CD4-positive, alpha-beta memory T cell (primary cell): ENCODE data around the gene ADAM19. TPM values are rescaled to one million over a fixed set of nuclear protein-coding genes. Genes with fewer than 3 reads are reported as not detected.
A peak's percentile ranks its signal among the peaks of the same experiment; 100 is the strongest.

Experiments used
- CTCF ChIA-PET: fragments of 350-600 bp; sonication (Branson Sonifier 250); formaldehyde crosslinking; loops from one replicate; lab custom pipeline; 2021; ENCODE audit warnings: inconsistent platforms; ENCODE audit not compliant: partially characterized antibody; lab: Charles Lee
- POLR2A ChIA-PET: fragments of 350-600 bp; sonication (Branson Sonifier 250); formaldehyde crosslinking; loops from one replicate; lab custom pipeline; 2021; ENCODE audit not compliant: partially characterized antibody; lab: Charles Lee
- DNase-seq, 5 donors: peaks; one replicate each; pipeline versions ENCODE4 v3.0.0 to v3.0.0-alpha.2; 2020 to 2022; ENCODE audit warnings: mixed read lengths in 1 of 5
- H3K27ac ChIP-seq: one replicate; pipeline ENCODE4 v1.7.0; 2013; ENCODE audit warnings: low read depth, low read length
- H3K27me3 ChIP-seq: 2 replicates; pipeline ENCODE4 v1.7.0; 2013; ENCODE audit warnings: mild to moderate bottlenecking, low read length, moderate library complexity; ENCODE audit not compliant: insufficient read depth
- H3K36me3 ChIP-seq: 2 replicates; pipeline ENCODE4 v1.7.0; 2013; ENCODE audit warnings: mild to moderate bottlenecking, low read length, moderate library complexity; ENCODE audit not compliant: insufficient read depth
- H3K4me1 ChIP-seq: 2 replicates; pipeline ENCODE4 v1.7.0; 2013; ENCODE audit warnings: mild to moderate bottlenecking, low read length, moderate library complexity; ENCODE audit not compliant: insufficient read depth
- H3K4me3 ChIP-seq, 2 donors: one replicate each; pipeline ENCODE4 v1.7.0; 2013; ENCODE audit warnings: low read length in 2 of 2, mild to moderate bottlenecking in 1 of 2
- H3K9me3 ChIP-seq, 2 donors: one replicate each; pipeline ENCODE4 v1.7.0; 2013; ENCODE audit warnings: low read length in 2 of 2, control low read depth in 1 of 2; ENCODE audit not compliant: control insufficient read depth in 1 of 2
- H3K27ac Mint-ChIP-seq, 7 donors: one replicate each; pipeline ENCODE4 v1.8.0; 2020 to 2021; ENCODE audit warnings: mixed read lengths in 7 of 7, mild to moderate bottlenecking in 6 of 7, inconsistent platforms in 3 of 7, moderate library complexity in 3 of 7
- H3K27me3 Mint-ChIP-seq, 2 donors: one replicate each; pipeline ENCODE4 v1.8.0; 2020 to 2021; ENCODE audit warnings: mixed read lengths in 2 of 2
- H3K36me3 Mint-ChIP-seq, 2 donors: one replicate each; pipeline ENCODE4 v1.8.0; 2020 to 2021; ENCODE audit warnings: mixed read lengths in 2 of 2, inconsistent platforms in 1 of 2, mild to moderate bottlenecking in 1 of 2
- H3K4me1 Mint-ChIP-seq, 4 donors: one replicate each; pipeline ENCODE4 v1.8.0; 2020 to 2021; ENCODE audit warnings: mixed read lengths in 4 of 4, mild to moderate bottlenecking in 1 of 4
- H3K4me3 Mint-ChIP-seq, 8 donors: one replicate each; pipeline ENCODE4 v1.8.0; 2020 to 2021; ENCODE audit warnings: mixed read lengths in 8 of 8, mild to moderate bottlenecking in 7 of 8, moderate library complexity in 6 of 8, inconsistent platforms in 3 of 8
- H3K9me3 Mint-ChIP-seq, 8 donors: one replicate each; pipeline ENCODE4 v1.8.0; 2020 to 2021; ENCODE audit warnings: mixed read lengths in 8 of 8, mild to moderate bottlenecking in 5 of 8, inconsistent platforms in 3 of 8, moderate library complexity in 1 of 8
- intact Hi-C: fragments of 100-400 bp; cut with micrococcal nuclease; formaldehyde crosslinking; loops from one replicate; pipeline ENCODE4 v1.15.1; 2023
- polyA plus RNA-seq, 2 donors: library from polyadenylated mRNA; unstranded; fragments of 300-500 nt; fragmentation: Illumina TruSeq; gene quantifications; one replicate each; pipeline ENCODE4 v1.2.3, GENCODE V29; 2021
- total RNA-seq, 2 experiments: library from RNA; stranded (reverse); gene quantifications; one replicate each; pipeline ENCODE4 v1.2.3, GENCODE V29; 2021

Gene ADAM19
- total and polyA plus RNA-seq, 4 experiments from 2014 or later: 1.9 to 33.9 (median 28.0) TPM

GRCh38 chr5:157509587-157509986, 66.0 kb downstream of the ADAM19 start:
- Histone ChIP-seq H3K4me3 (no peak overlapping the region), H3K4me1 (peaks cover 25% of the 10 kb centered on the region), H3K27ac (no peak overlapping the region), H3K27me3 (no peaks in the 10 kb centered on the region), H3K36me3 (peaks cover 46% of the 10 kb centered on the region), H3K9me3 (no peaks in the 10 kb centered on the region)
- no peak for DNase-seq
- POLR2A ChIA-PET: interaction anchor here (1.3 kb wide), 1 partner anchor 62 kb away, joined by 3 read pairs; no protein-coding TSS in a partner anchor
- no peaks in the 10 kb centered on the region for H3K27me3 Mint-ChIP-seq
- H3K4me1 Mint-ChIP-seq: peaks cover 26 to 50% (median 29%) of the 10 kb centered on the region in 4 donors
- no peak overlapping the region for H3K4me3 Mint-ChIP-seq
- CTCF ChIA-PET: interaction anchor here (0.8 to 1.5 kb wide), 2 partner anchors 42 to 142 kb away, joined by 3 read pairs; no protein-coding TSS in a partner anchor
- H3K27ac Mint-ChIP-seq: peak overlapping the region in 3 of 7 donors; percentile 22 to 75 (median 43)
- intact Hi-C loops: no loop called here
- no peaks in the 10 kb centered on the region for H3K9me3 Mint-ChIP-seq
- peaks cover 66 to 82% of the 10 kb centered on the region in 2 donors for H3K36me3 Mint-ChIP-seq

DNA sequence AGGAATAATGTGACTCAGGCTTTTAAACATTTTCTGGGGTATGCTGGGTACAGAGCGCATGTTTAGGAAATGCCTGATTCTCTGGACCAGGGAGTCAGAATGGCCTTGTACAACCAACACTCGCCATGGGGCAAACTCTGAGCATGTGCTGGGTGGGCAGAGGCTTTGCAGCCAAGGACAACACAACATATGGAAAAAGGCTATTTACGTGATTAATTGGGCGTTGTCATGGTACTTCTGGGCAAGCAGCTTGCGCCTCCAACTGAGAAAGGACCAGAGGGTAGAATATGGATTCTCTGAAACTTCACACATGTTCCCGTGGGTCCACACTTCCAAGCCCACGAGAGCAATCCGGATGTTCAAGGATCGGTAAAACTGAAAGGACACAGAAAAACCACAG, 66.5 kb downstream of the ADAM19 start:
- no peak for DNase-seq
- Histone ChIP-seq H3K36me3 (peaks cover 46% of the 10 kb centered on the region), H3K27ac (no peak overlapping the region), H3K27me3 (no peaks in the 10 kb centered on the region), H3K4me3 (no peak overlapping the region), H3K4me1 (peaks cover 25% of the 10 kb centered on the region), H3K9me3 (no peaks in the 10 kb centered on the region)
- intact Hi-C loops: no loop called here
- H3K4me1 Mint-ChIP-seq: peaks cover 26 to 50% (median 29%) of the 10 kb centered on the region in 4 donors
- no peaks in the 10 kb centered on the region for H3K27me3 Mint-ChIP-seq
- ChIA-PET CTCF (interaction anchor here (1.5 kb wide), 1 partner anchor 142 kb away, joined by 3 read pairs; no protein-coding TSS in a partner anchor), POLR2A (interaction anchor here (1.3 kb wide), 1 partner anchor 63 kb away, joined by 3 read pairs; no protein-coding TSS in a partner anchor)
- no peaks in the 10 kb centered on the region for H3K9me3 Mint-ChIP-seq
- no peak overlapping the region for H3K4me3 Mint-ChIP-seq
- peak overlapping the region in 2 of 7 donors; percentile 11 to 14 for H3K27ac Mint-ChIP-seq
- peaks cover 70 to 84% of the 10 kb centered on the region in 2 donors for H3K36me3 Mint-ChIP-seq

GRCh38 chr5:157506981-157507780, 68.4 kb downstream of the ADAM19 start:
- H3K4me1 Mint-ChIP-seq: peaks cover 23 to 48% (median 33%) of the 10 kb centered on the region in 4 donors
- CTCF ChIA-PET: interaction anchor here (0.8 to 1.9 kb wide), 7 partner anchors 18 to 236 kb away, joined by 3 to 6 read pairs (median 4); partner anchors contain the start of gene LSM11

GRCh38 chr5:157506066-157506590, 69.4 kb downstream of the ADAM19 start:
- no peak overlapping the region for H3K27ac ChIP-seq
- peaks cover 0 to 2% (median 0%) of the 10 kb centered on the region in 8 donors for H3K9me3 Mint-ChIP-seq
- no peaks in the 10 kb centered on the region for H3K27me3 Mint-ChIP-seq
- H3K4me3 ChIP-seq: no peak overlapping the region
- H3K27me3 ChIP-seq: no peaks in the 10 kb centered on the region
- no peaks in the 10 kb centered on the region for H3K9me3 ChIP-seq
- peak overlapping the region in 5 of 7 donors; percentile 21 to 75 (median 41) for H3K27ac Mint-ChIP-seq
- ChIA-PET CTCF (interaction anchor here (0.8 to 1.9 kb wide), 6 partner anchors 26 to 237 kb away, joined by 3 to 6 read pairs (median 4); partner anchors contain the start of gene LSM11), POLR2A (interaction anchor here (0.6 to 1.1 kb wide), 2 partner anchors 21 to 36 kb away, joined by 3 read pairs; no protein-coding TSS in a partner anchor)
- H3K4me1 Mint-ChIP-seq: peaks cover 23 to 43% (median 31%) of the 10 kb centered on the region in 4 donors
- peak overlapping the region in 1 of 8 donors; percentile 39 for H3K4me3 Mint-ChIP-seq
- H3K36me3 ChIP-seq: peaks cover 42% of the 10 kb centered on the region
- no peak for DNase-seq
- peaks cover 20% of the 10 kb centered on the region for H3K4me1 ChIP-seq
- H3K36me3 Mint-ChIP-seq: peaks cover 76 to 82% of the 10 kb centered on the region in 2 donors
- intact Hi-C loops: no loop called here

More at GRCh38 chr5:157506981-157507780, 68.4 kb downstream of the ADAM19 start:
- H3K9me3 ChIP-seq: no peaks in the 10 kb centered on the region
- H3K27ac ChIP-seq: no peak overlapping the region
- Mint-ChIP-seq H3K36me3 (peaks cover 70 to 82% of the 10 kb centered on the region in 2 donors), H3K27ac (peak overlapping the region in 4 of 7 donors; percentile 7 to 69 (median 14)), H3K9me3 (no peaks in the 10 kb centered on the region), H3K27me3 (no peaks in the 10 kb centered on the region), H3K4me3 (no peak overlapping the region)
- H3K4me1 ChIP-seq: peaks cover 25% of the 10 kb centered on the region
- H3K36me3 ChIP-seq: peaks cover 44% of the 10 kb centered on the region
- intact Hi-C loops: no loop called here
- H3K4me3 ChIP-seq: no peak overlapping the region
- no peak for DNase-seq
- POLR2A ChIA-PET: interaction anchor here (1.1 kb wide), 1 partner anchor 35 kb away, joined by 3 read pairs; no protein-coding TSS in a partner anchor
- no peaks in the 10 kb centered on the region for H3K27me3 ChIP-seq

DNA sequence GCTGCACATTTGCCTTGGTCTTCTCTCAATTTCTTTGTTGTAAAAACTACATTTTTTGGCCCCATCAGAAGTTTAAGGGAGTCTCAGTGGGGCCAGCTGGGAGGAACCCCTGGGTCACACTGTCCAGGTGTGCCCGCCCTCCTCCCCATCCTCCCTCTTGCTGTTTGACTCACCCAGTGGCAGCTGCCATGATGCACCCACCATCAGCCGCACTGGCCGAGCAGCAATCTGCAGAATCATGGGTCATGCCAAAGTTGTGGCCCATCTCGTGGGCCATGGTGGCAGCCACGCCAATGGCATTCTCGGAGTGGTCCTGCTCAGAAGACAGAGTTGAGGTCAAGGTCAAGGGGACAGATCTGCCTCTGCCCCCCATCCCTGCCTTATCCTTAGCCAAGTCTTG, 70.1 kb downstream of the ADAM19 start:
- no peak for DNase-seq
- POLR2A ChIA-PET: interaction anchor here (0.6 kb wide), 1 partner anchor 21 kb away, joined by 3 read pairs; no protein-coding TSS in a partner anchor
- no peaks in the 10 kb centered on the region for H3K27me3 Mint-ChIP-seq
- Histone ChIP-seq H3K36me3 (peaks cover 41% of the 10 kb centered on the region), H3K9me3 (no peaks in the 10 kb centered on the region), H3K27ac (no peak overlapping the region), H3K4me3 (no peak overlapping the region), H3K27me3 (no peaks in the 10 kb centered on the region), H3K4me1 (peaks cover 20% of the 10 kb centered on the region)
- intact Hi-C loops: no loop called here
- peaks cover 77 to 82% of the 10 kb centered on the region in 2 donors for H3K36me3 Mint-ChIP-seq
- CTCF ChIA-PET: interaction anchor here (1.1 to 1.3 kb wide), 2 partner anchors 213 to 238 kb away, joined by 3 to 4 read pairs; partner anchors contain the start of gene LSM11
- H3K4me1 Mint-ChIP-seq: peaks cover 25 to 43% (median 33%) of the 10 kb centered on the region in 4 donors
- peaks cover 0 to 3% (median 0%) of the 10 kb centered on the region in 8 donors for H3K9me3 Mint-ChIP-seq
- H3K4me3 Mint-ChIP-seq: no peak overlapping the region
- H3K27ac Mint-ChIP-seq: peak overlapping the region in 3 of 7 donors; percentile 18 to 74 (median 37)

DNA sequence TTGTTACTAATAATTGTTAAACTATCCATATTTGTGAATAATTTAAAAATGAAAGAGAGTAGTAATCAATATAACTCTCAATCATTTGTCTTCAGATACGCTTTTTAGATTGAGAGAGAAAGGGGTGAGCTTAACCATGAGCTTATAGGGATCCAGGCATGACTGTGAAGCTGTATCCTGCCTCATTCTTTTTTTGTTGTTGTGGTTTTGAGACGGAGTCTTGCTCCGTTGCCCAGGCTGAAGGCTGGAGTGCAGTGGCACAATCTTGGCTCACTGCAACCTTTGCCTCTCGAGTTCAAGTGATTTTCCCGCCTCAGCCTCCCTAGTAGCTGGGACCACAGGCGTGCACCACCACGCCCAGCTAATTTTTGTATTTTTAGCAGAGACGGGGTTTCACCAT, 71.5 kb downstream of the ADAM19 start:
- ChIA-PET CTCF (interaction anchor here (1.0 to 1.8 kb wide), 4 partner anchors 15 to 239 kb away, joined by 3 to 6 read pairs (median 3); partner anchors contain the start of genes LSM11 and SOX30), POLR2A (no interaction called here)
- no peak overlapping the region for H3K4me3 Mint-ChIP-seq

More for the DNA sequence above, 71.5 kb downstream of the ADAM19 start:
- Histone ChIP-seq H3K36me3 (peaks cover 41% of the 10 kb centered on the region), H3K9me3 (no peaks in the 10 kb centered on the region), H3K4me3 (no peak overlapping the region), H3K27ac (no peak overlapping the region), H3K4me1 (peaks cover 20% of the 10 kb centered on the region), H3K27me3 (no peaks in the 10 kb centered on the region)
- DNase-seq: no peak
- Mint-ChIP-seq H3K4me1 (peaks cover 21 to 43% (median 33%) of the 10 kb centered on the region in 4 donors), H3K27me3 (no peaks in the 10 kb centered on the region), H3K9me3 (peaks cover 0 to 3% (median 0%) of the 10 kb centered on the region in 8 donors), H3K27ac (peak overlapping the region in 1 of 7 donors; percentile 9), H3K36me3 (peaks cover 75 to 84% of the 10 kb centered on the region in 2 donors)
- intact Hi-C loops: no loop called here
